ENCODE measurements around the gene SOX9. TPM values are rescaled to one million over a fixed set of nuclear protein-coding genes. Genes with fewer than 3 reads are reported as not detected.

SOX9 gene
- total and polyA plus RNA-seq, 2 experiments from 2014 or later = 16.6 to 18.5 TPM

DNA sequence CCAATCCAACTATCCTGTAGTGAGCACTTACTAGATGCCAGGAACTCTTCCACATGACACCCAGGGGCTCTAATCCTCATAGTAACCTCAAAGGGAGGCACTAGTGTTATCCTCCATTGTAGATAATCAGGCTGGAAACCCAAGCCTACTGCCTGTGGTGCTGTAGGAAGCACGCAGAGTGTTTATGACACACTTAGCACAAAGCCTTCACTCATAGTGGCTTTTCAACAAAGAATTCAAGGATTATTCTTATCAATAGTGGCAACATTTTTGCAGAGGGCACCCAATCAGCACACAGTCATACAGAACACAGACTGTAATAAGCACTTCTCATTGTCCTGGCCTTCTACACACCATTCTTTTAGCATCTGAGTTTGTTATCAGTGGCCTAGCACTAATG is 18.5 kb upstream of the SOX9 start:
- Histone ChIP-seq H3K9me3 (ENCODE audit: low read depth) (no peaks in the 10 kb centered on the region), H3K4me2 (ENCODE audit: unreplicated experiment) (no peak overlapping the region), H3K27ac (no peak overlapping the region), H3K4me1 (ENCODE audit: insufficient read depth) (peaks cover 10% of the 10 kb centered on the region; the same call in 1 of the 2 replicates), H3K79me2 (ENCODE audit: insufficient read depth) (no peaks in the 10 kb centered on the region), H3K9me2 (ENCODE audit: insufficient read depth) (no peaks in the 10 kb centered on the region), H3K4me3 (no peak overlapping the region), H3F3A (ENCODE audit: insufficient read depth) (no peaks in the 10 kb centered on the region), H3K36me3 (ENCODE audit: low read depth) (no peaks in the 10 kb centered on the region), H3K27me3 (replicated peaks; ENCODE audit: insufficient read depth) (no peaks in the 10 kb centered on the region), H3K9ac (no peak overlapping the region), H2AFZ (no peak overlapping the region), H4K20me1 (ENCODE audit: insufficient read depth) (no peaks in the 10 kb centered on the region)
- no peak for DNase-seq
- 83 to 91% methylated on average over 1 of the region's 1 CpG for WGBS, 2 experiments (ENCODE audit: low coverage in 1 of 2, low lambda C conversion rate in 2 of 2, missing lambda C conversion rate in 2 of 2)
- in situ Hi-C loops (cut with MboI) = loop anchor here (25.0 kb wide), 1 partner anchor 1340 kb away; no protein-coding TSS in a partner anchor
- no peak for TF ChIP-seq EZH2 (IDR thresholded peaks at IDR 0.05; ENCODE audit: insufficient read depth, poor library complexity, severe bottlenecking)
- no peak for TF ChIP-seq EZH2phosphoT487 (IDR thresholded peaks at IDR 0.05; ENCODE audit: insufficient read depth, low read depth)

DNA sequence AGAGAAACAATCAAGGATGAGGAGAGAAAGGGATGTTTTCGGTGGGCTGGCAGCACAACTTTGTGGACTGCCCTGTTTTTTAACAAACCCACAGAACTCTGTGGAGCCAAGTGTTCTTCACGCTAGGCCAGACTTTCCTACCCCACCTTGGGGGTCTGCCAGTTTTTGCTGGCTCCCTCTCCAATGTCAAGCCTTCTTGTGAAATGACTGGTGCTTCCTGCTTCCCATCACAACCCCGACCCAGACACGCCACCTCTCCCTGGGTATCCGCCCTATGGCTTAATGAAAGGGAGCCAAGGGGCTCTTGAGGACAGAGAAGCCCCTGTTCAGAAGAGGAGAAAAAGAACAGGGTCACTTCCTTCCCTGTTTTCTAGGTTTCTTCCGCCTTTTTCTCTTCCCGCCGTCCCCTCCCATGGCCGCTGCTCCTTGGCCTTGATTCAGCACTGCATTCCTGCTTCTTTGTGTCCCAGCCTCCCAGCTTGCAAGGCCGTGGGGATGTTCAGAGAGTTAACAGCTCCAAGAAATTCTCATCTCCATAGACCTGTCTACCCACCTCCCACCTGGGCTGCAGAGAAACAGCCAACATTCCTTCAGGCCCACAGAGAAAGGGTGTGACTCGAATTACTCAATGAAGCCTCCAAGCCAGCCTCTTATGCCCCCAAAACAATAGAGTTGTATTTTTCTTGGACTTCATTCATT is 16.5 kb upstream of the SOX9 start:
- H3F3A ChIP-seq (ENCODE audit: insufficient read depth) = no peaks in the 10 kb centered on the region
- no peaks in the 10 kb centered on the region for H3K36me3 ChIP-seq (ENCODE audit: low read depth)
- H3K4me1 ChIP-seq (ENCODE audit: insufficient read depth) = peaks cover 10% of the 10 kb centered on the region; the same call in 1 of the 2 replicates
- no peak for DNase-seq
- in situ Hi-C loops (cut with MboI) = loop anchor here (25.0 kb wide), 1 partner anchor 1342 kb away; no protein-coding TSS in a partner anchor
- no peak overlapping the region for H2AFZ ChIP-seq
- H3K79me2 ChIP-seq (ENCODE audit: insufficient read depth) = no peaks in the 10 kb centered on the region
- H3K9me2 ChIP-seq (ENCODE audit: insufficient read depth) = no peaks in the 10 kb centered on the region
- H3K27ac ChIP-seq = no peak overlapping the region
- no peak overlapping the region for H3K9ac ChIP-seq
- WGBS, 2 experiments (ENCODE audit: low coverage in 1 of 2, low lambda C conversion rate in 2 of 2, missing lambda C conversion rate in 2 of 2) = 48 to 50% methylated on average over 11 of the region's 11 CpGs
- no peaks in the 10 kb centered on the region for H4K20me1 ChIP-seq (ENCODE audit: insufficient read depth)
- no peak overlapping the region for H3K4me3 ChIP-seq
- TF ChIP-seq EZH2 (IDR thresholded peaks at IDR 0.05; ENCODE audit: insufficient read depth, poor library complexity, severe bottlenecking) (no peak), EZH2phosphoT487 (IDR thresholded peaks at IDR 0.05; ENCODE audit: insufficient read depth, low read depth) (no peak)
- H3K4me2 ChIP-seq (ENCODE audit: unreplicated experiment) = no peak overlapping the region
- H3K27me3 ChIP-seq (replicated peaks; ENCODE audit: insufficient read depth) = no peaks in the 10 kb centered on the region
- no peaks in the 10 kb centered on the region for H3K9me3 ChIP-seq (ENCODE audit: low read depth)

- H3K9me3 ChIP-seq (ENCODE audit: low read depth) = no peaks in the 10 kb centered on the region
- no peak overlapping the region for H3K4me3 ChIP-seq
- H3K79me2 ChIP-seq (ENCODE audit: insufficient read depth) = no peaks in the 10 kb centered on the region
- no peak for DNase-seq
- no peak overlapping the region for H3K9ac ChIP-seq
- H4K20me1 ChIP-seq (ENCODE audit: insufficient read depth) = no peaks in the 10 kb centered on the region
- in situ Hi-C loops (cut with MboI) = loop anchor here (25.0 kb wide), 1 partner anchor 1343 kb away; no protein-coding TSS in a partner anchor
- no peak overlapping the region for H3K4me2 ChIP-seq (ENCODE audit: unreplicated experiment)
- WGBS, 2 experiments (ENCODE audit: low coverage in 1 of 2, low lambda C conversion rate in 2 of 2, missing lambda C conversion rate in 2 of 2) = 85 to 91% methylated on average over 6 of the region's 6 CpGs
- no peaks in the 10 kb centered on the region for H3F3A ChIP-seq (ENCODE audit: insufficient read depth)
- H3K9me2 ChIP-seq (ENCODE audit: insufficient read depth) = no peaks in the 10 kb centered on the region
- H3K27me3 ChIP-seq (replicated peaks; ENCODE audit: insufficient read depth) = no peaks in the 10 kb centered on the region
- H3K4me1 ChIP-seq (ENCODE audit: insufficient read depth) = peaks cover 5% of the 10 kb centered on the region; the same call in 1 of the 2 replicates
- H3K27ac ChIP-seq = no peak overlapping the region
- no peaks in the 10 kb centered on the region for H3K36me3 ChIP-seq (ENCODE audit: low read depth)
- H2AFZ ChIP-seq = no peak overlapping the region
- no peak for TF ChIP-seq EZH2phosphoT487 (IDR thresholded peaks at IDR 0.05; ENCODE audit: insufficient read depth, low read depth)
- TF ChIP-seq EZH2 (IDR thresholded peaks at IDR 0.05; ENCODE audit: insufficient read depth, poor library complexity, severe bottlenecking) = no peak
These were observed 16.0 kb upstream of the SOX9 start for GRCh38 chr17:72104863-72105234.

DNA sequence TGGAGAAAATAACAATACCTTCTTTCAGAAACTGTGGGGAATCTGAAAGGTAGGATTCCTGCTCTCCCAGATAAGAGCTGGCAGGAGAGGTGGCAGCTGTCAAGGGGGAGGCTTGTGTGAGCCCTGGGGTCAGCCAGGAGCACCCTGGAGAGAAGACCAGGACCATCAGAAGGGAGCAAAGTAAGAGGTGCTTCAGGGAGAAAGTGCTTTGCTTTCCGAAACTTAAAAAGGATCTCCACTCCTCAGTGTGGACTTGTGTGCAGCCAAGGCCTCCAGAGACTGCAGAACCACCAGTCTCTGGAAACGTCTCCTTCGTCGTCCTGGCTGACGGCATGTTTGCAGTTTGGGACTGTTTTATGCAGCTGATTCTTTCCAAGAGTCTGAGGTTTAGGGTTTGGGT is 13.7 kb upstream of the SOX9 start:
- Histone ChIP-seq H3K9ac (no peak overlapping the region), H3K4me2 (ENCODE audit: unreplicated experiment) (no peak overlapping the region), H4K20me1 (ENCODE audit: insufficient read depth) (no peaks in the 10 kb centered on the region), H3K4me3 (no peak overlapping the region), H3K4me1 (ENCODE audit: insufficient read depth) (0 out of 2 replicates have a peak, but pooled peaks cover 9% of the 10 kb centered on the region), H3F3A (ENCODE audit: insufficient read depth) (no peaks in the 10 kb centered on the region), H3K36me3 (ENCODE audit: low read depth) (no peaks in the 10 kb centered on the region), H3K9me2 (ENCODE audit: insufficient read depth) (no peaks in the 10 kb centered on the region), H3K27ac (no peak overlapping the region), H3K79me2 (ENCODE audit: insufficient read depth) (no peaks in the 10 kb centered on the region), H2AFZ (no peak overlapping the region), H3K9me3 (ENCODE audit: low read depth) (no peaks in the 10 kb centered on the region), H3K27me3 (replicated peaks; ENCODE audit: insufficient read depth) (no peaks in the 10 kb centered on the region)
- in situ Hi-C loops (cut with MboI) = loop anchor here (25.0 kb wide), 1 partner anchor 1345 kb away; no protein-coding TSS in a partner anchor
- no peak for DNase-seq
- WGBS, 2 experiments (ENCODE audit: low coverage in 1 of 2, low lambda C conversion rate in 2 of 2, missing lambda C conversion rate in 2 of 2) = 79 to 84% methylated on average over 5 of the region's 5 CpGs
- TF ChIP-seq EZH2 (IDR thresholded peaks at IDR 0.05; ENCODE audit: insufficient read depth, poor library complexity, severe bottlenecking) (no peak), EZH2phosphoT487 (IDR thresholded peaks at IDR 0.05; ENCODE audit: insufficient read depth, low read depth) (no peak)
